ENCODE measurements around the gene PHF13. TPM values are rescaled to one million over a fixed set of nuclear protein-coding genes. Genes with fewer than 3 reads are reported as not detected.

PHF13 gene
- 13.7 and 15.2 TPM in 2 replicates for total RNA-seq

GRCh38 chr1:6613361-6614018 lies at the start of gene PHF13:
TSS of gene PHF13 (plus strand) at chr1:6613731. CDS start at chr1:6614067, 336 bp downstream.

GRCh38 chr1:6579374-6580118 lies 34.0 kb upstream of the PHF13 start, which contains the start of gene ZBTB48:
TSS of gene ZBTB48 (plus strand) at chr1:6579994. CDS start at chr1:6580610, 616 bp downstream.

GRCh38 chr1:6602669-6603237 lies 10.8 kb upstream of the PHF13 start, which contains the start of gene KLHL21:
TSS of gene KLHL21 (minus strand) at chr1:6602869. CDS start at chr1:6602817, 52 bp downstream.

DNA sequence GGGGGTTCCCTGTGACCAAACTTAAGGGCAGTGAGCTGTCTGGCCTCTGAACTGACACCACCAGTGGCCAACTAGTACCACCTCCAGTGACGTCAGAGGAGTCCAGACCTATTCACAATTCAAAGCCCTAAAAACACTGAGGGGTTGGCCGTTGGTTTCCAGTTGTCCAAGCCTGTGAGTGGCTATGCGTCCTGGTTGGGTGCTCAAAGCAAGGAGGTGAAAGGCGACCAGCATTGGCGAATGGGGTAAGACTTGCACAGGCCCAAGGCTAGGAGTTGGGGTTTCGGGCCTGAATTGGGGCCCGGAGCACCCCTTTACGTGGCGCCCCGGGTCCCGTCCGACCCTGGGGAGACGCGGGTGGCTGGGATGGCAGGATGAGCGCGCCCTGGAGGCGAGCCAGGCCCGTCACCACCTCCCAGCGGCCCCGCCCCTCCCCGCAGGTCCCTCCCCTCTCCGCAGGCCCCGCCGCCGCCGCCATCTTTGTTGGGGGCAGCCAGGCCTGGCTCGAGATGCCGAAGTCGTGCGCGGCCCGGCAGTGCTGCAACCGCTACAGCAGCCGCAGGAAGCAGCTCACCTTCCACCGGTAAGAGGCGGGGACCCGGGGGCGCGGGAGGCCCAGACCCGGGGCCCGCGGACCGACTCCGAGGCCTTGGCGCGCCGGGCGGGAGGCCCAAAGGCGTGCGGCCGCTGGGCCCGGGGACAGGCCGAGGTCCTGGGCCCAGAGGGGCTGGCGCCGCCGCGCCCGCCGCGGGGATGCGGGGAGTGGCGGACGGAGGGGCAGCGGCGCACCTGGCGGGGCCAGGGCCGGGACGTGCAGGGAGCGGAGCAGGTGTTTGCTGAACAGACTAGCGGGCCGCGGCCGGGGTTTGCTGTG lies 11.4 kb downstream of the PHF13 start, which contains the start of gene THAP3:
Gene THAP3, plus strand, starts transcription at position 159 of the 874 bp plus-strand sequence. Its CDS starts 351 bp downstream, at position 510.

Other genes starting within 250 kb of the PHF13 start
- 7.2 and 8.6 TPM in 2 replicates for gene ACOT7, start 220.0 kb upstream of the PHF13 start, total RNA-seq
- gene HES2, start 193.8 kb upstream of the PHF13 start, total RNA-seq = 0.19 TPM in 1 of 2 replicates, not detected in the other
- 0.12 TPM in 1 of 2 replicates, not detected in the other for gene ESPN, start 189.0 kb upstream of the PHF13 start, total RNA-seq
- gene TNFRSF25, start 147.6 kb upstream of the PHF13 start, total RNA-seq = 2.6 and 3.9 TPM in 2 replicates
- 3.4 and 4.2 TPM in 2 replicates for gene PLEKHG5, start 122.1 kb upstream of the PHF13 start, total RNA-seq
- 13.6 and 14.3 TPM in 2 replicates for gene NOL9, start 59.2 kb upstream of the PHF13 start, total RNA-seq
- gene TAS1R1, start 58.4 kb upstream of the PHF13 start, total RNA-seq = not detected in 2 replicates
- 8.8 and 9.5 TPM in 2 replicates for gene ZBTB48, start 33.7 kb upstream of the PHF13 start, total RNA-seq
- 57.4 TPM in 2 replicates for gene KLHL21, start 10.9 kb upstream of the PHF13 start, total RNA-seq
- 19.3 and 24.9 TPM in 2 replicates for gene THAP3, start 11.1 kb downstream of the PHF13 start, total RNA-seq
- gene DNAJC11, start 88.1 kb downstream of the PHF13 start, total RNA-seq = 25.8 and 33.3 TPM in 2 replicates
- gene CAMTA1, start 171.7 kb downstream of the PHF13 start, total RNA-seq = 75.8 and 91.8 TPM in 2 replicates

Measured in cardiac ventricle fibroblast (primary cell).